Amniotic epithelial cell (primary cell): ENCODE data around the gene CKM.
A peak's percentile ranks its signal among the peaks of the same experiment; 100 is the strongest.
"Not testable (repeated sequence)": the region's sequence is repeated elsewhere in the genome, so short reads cannot be mapped to it uniquely, and the experiment has no call there.

ENCODE experiments used
- DNase-seq: peaks from one replicate; pipeline ENCODE4 v3.0.0-alpha.2; 2010; ENCODE audit warnings: low read depth

Gene CKM

DNA sequence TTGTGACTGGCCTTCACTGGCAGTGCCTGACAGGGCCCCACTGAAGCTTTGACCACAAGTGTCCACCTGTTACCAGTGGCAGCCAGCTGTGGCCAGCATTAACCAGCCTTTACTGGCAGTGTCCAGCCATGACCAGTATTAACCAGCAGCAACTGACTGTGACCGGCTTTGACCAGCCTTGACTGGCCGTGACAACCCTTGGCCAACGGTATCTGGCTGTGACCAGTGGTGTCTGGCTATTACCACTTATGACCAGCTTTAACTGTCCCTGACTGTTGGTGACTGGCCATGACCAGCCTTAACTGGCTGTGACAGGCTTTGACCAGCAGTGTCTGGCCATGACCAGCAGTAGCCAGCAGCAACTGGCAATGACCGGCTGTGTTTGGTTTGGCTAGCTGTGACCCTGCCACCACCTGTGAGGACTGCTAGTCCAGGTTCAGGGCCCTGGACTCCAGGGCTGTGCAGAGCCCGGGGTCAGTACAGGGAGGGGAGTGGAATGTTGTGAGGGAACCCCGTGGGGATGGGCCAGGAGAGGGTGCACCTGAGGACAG lies 32.2 kb downstream of the CKM start:
- DNase-seq, result no peak

DNA sequence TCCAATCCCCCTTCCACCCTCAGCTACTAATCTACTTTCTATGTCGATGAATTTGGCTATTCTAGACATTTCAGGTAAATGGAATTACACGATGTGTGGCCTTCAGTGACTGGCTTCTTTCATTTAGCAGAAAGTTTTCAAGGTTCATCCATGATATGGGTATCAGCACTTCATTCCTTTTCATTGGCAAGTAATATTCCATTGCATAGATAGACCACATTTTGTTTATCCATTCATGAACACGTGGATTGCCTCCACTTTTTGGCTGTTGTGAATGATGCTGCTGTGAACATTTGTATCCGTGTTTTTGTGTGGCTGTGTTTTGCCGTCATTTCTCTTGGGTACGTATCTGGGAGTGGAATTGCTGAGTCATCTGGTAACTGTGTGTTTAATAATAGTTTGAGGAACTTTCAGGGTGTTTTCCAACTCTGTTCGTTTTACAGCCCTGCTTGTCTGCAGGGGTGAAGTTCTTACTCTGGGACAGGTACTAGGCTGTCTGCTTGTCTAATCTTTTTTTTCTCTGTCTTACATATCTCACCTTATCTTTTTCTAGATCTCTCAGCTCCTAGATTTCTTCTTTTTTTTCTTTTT lies 39.1 kb downstream of the CKM start:
- DNase-seq, result no peak

DNA sequence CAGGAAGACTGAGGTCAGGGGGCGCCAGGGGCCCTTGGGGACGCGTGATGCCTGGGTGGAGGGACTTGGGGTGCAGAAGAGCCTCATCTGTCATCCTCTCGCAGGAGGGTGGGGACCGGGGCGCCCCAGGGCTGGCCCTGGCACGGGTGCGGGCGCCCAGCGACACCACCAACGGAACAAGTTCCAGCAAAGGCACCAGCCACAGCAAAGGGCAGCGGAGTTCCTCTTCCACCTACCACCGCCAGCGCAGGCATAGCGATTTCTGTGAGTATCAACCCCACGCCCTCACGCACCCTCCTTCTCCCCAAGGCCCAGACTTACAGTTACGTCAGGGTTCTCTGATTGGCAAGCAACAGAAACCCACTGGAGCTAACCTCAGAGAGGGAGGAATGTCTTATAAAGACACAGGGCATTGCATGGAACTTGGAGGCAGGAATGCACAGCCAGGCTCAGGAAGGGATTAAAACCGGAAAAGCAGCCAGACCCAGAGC lies 42.2 kb downstream of the CKM start:
- DNase-seq, result peak; percentile 91

DNA sequence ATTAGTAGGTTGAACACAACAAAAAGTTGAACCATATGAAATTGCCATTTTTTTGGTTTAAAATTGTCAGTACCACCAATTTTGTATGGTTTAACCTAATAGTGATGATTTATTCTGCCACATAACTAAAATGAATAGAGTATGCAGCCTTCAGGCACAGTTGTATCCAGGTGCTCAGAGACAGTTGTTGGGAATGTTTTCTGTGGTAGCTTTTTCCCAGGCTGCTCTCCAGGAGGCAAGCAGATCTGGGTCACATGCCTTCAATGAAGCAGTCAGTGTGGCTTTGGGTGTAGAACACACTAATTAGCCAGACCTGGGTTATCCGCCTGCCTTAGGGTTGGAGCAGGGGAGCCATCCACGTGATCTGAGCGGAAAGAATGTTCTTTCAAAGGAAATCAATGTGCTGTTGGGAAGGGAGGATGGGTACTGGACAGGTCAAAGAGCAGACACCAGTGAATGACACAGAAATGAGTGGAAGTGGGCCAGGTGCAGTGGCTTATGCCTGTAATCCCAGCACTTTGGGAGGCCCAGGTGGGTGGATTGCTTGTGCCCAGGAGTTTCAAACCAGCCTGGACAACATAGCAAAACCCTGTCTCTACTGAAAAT lies 43.0 kb downstream of the CKM start:
- DNase-seq, result no peak

DNA sequence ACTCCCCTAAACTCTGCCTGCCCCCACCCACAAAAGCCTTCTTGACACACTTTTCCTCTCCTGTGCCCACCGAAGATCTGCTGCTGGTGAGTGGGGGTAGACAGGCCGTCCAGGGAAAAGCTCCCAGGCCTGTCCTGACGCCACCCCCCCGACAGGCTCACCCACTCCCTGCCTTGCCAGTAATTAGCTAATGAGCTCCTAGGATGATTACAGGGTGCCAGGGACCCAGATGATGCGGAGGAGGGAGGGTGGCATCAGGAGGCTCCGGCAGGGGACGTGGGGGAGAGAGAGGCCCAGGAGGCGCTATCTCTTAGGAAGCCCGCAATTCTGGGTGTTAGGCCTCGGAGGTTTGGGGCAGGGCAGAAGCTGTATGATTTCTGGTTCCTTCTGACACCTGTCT lies 44.6 kb downstream of the CKM start:
- DNase-seq, result no peak

DNA sequence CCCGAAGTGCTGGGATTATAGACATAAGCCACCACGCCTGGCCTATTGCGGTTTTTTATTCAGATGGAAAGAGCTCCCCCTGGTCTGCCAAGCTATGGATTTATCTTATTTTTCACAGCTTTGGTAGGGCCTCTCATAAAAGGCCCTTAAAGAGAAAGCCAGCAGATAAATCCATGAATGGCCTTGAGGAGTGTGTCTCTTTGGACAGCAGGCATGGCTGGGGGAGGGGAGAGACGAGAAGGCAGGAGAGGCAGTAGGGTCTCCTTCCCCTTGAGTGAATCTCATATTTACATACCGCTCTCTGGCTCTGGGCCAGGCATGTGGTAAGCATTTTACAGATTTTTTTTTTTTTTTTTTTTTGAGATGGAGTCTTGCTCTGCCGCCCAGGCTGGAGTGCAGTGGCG lies 46.4 kb downstream of the CKM start:
- DNase-seq, result peak; percentile 73

DNA sequence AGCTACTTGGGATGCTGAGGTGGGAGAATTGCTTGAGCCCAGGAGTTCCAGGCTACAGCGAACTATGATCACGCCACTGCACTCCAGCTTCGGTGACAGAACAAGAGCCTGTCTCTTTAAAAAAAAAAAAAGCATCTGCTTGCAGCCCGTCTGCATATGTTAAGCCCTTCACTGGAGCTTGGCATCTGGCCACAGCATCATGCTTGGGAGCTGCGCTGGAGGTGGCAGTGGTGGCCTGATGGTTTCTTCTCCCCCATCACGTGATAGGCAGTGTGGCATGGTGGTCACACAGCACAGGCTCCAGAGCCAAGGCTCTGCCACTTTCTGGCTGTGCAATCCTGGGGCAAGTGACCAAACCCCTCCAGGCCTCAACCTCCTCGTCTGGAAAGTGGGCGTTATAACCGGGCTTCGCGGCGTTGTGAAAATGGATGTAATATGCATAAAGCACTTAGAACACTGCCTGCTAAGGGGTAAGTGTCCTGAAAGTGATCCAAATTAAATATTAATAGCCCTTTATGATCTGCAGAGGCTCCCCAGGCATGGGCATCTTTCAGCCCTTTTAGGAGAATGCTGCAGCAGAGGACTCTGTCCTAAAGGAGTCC lies 47.2 kb downstream of the CKM start:
- DNase-seq, result no peak

DNA sequence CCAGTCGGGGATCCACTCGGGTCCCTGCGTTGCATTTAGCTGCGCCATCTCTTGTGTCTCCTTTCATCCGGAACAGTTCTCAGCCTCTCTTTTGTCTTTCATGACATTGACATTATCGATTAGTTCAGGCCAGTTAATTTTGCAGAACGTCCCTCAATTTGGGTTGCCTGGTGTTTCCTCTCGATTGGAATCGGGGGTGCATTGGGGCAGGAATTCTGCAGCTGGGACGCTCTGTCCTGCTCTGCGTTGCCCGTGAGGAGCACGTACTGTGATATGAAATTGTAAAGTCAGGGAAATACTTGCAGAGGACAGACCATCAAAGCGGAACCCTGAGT lies 49.2 kb downstream of the CKM start:
- no peak for DNase-seq

DNA sequence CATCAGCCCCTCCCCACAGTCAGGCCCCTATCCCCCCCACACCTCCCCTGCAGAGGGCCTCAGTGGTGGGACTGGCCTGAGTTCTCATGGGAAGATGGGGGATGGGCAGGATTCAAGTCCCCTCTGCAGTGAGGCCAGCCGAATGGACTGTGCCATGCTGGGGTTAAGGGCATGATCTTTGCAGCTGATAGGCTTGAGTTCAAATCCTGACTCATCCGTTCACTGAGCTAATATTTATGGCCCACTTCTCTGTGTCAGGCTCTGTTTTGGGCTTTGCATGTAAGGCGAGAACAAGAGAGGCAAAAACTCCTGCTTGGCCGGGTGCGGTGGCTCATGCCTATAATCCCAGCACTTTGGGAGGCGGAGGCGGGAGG lies 51.0 kb downstream of the CKM start:
- no peak for DNase-seq

DNA sequence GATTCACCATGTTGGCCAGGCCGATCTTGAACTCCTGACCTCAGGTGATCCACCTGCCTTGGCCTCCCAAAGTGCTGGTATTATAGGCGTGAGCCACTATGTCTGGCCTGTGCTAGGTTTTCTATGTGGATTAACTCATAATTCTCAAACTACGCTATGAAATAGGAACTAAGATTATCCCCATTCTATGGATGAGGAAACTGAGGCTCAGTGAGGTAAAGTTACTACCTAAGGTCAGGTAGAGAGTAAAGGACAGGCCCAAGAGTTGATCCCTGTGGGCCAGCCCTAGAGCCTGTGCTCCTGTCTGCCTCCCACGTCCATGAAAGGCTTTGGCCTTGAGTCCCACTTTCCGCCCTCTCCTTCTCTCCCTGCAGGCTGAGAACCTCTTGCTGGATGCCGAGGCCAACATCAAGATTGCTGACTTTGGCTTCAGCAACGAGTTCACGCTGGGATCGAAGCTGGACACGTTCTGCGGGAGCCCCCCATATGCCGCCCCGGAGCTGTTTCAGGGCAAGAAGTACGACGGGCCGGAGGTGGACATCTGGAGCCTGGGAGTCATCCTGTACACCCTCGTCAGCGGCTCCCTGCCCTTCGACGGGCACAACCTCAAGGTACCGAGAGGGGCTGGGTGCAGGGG lies 51.5 kb downstream of the CKM start:
- no peak for DNase-seq

DNA sequence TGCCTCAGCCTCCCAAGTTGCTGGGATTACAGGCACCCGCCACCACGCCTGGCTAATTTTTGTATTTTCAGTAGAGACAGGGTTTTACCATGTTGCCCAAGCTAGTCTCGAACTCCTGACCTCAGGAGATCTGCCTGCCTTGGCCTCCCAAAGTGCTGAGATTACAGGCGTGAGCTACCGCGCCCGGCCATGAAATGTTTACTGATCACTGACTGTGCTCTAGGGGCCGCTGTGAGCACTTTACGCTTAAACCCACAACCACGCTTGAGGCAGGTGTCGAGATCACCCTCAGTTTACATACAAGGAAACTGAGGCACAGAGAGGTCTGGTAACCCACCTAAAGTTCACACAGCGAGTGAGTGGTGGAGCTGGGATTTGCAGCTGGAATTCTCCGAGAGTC lies 52.7 kb downstream of the CKM start:
- DNase-seq, result not testable (repeated sequence)

DNA sequence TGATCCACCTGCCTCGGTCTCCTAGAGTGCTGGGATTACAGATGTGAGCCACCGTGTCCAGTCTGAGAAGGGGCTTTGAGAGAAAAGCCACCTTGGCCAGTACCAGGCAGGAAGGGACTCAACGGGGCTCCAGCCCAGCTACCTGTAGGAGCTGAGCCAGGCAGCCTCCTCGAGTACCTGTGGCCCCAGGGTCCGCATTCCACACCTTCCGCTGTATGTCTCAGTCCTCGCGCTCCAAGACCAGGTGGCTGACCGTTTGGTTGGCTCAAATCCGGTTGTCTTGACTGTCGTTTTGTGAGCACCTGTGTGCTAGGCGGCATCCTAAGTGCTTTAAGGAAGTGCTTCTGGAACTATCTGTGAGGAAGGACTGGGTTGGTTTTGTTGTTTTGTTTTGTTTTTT lies 55.4 kb downstream of the CKM start:
- DNase-seq, result no peak

DNA sequence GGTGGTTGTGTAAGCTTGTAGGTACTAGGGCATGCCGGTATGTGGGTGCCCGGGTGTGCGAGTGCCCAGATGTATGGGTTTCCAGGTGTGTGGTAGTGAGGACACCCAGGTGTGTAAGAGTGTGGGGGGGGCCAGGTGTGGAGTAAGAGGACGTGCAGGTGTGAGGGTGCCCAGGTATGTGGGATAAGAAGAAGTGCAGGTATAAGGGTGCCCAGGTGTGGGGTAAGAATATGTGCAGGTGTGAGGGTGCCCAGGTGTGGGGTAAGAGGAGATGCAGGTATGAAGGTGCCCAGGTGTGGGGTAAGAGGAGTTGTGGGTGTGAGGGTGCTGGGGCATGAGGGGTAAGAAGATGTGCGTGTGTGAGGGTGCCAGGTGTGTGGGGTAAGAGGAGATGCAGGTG lies 57.3 kb downstream of the CKM start:
- no peak for DNase-seq

DNA sequence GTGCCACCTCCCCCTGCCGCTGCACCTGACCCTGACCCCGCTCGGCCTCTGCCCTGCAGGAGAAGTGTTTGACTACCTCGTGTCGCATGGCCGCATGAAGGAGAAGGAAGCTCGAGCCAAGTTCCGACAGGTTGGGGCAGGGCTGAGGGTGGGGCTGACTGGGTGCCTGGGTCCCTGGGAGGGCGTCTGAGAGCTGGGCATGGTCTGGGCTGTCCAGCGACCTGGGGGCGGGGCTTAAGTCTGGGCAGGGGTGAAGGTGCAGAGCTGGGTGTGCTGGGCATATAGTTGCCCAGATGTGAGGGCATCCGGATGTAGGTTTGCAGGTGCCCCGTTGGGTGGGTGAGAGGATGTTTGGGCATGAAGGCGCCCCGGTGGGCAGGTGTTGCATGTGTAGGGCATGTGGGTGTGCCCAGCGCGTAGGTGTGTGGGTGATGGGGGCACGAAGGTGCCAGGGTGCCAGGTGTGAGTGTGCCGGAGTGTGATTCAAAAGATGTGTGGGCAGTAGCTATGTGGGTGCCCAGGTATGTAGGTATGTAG lies 57.8 kb downstream of the CKM start:
- DNase-seq, result no peak

DNA sequence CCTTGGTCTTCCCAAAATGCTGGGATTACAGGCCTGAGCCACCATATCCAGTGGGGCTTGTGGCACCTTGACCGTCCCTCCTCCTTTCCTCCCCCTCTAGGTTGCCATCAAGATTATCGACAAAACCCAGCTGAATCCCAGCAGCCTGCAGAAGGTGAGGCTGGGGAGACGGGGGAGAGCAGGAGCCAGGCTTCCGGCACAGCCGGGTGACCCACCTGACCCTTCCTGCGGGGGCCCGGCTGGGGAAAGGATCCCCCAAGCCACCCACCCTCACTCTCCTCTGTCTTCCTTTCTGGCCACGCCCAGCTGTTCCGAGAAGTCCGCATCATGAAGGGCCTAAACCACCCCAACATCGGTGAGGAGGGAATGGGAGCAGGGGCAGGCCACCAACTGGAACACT lies 59.7 kb downstream of the CKM start:
- DNase-seq, result no peak

DNA sequence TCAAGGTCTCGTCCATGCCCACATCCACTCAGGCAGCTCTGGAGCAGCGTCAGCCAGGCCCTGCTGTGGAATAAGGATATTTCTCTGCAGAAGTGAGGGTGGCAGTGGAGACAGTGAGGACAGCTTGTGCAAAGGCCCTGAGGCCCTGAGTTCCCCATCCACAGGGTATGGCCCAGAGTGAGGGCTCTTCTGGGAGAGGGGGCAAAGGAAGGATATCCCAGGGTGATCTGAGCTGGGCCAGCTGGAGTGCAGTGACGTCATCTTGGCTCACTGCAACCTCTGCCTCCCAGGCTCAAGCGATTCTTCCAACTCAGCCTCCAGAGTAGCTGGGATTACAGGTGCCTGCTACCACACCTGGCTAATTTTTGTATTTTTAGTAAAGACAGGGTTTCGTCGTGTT lies 60.1 kb downstream of the CKM start:
- DNase-seq, result no peak

DNA sequence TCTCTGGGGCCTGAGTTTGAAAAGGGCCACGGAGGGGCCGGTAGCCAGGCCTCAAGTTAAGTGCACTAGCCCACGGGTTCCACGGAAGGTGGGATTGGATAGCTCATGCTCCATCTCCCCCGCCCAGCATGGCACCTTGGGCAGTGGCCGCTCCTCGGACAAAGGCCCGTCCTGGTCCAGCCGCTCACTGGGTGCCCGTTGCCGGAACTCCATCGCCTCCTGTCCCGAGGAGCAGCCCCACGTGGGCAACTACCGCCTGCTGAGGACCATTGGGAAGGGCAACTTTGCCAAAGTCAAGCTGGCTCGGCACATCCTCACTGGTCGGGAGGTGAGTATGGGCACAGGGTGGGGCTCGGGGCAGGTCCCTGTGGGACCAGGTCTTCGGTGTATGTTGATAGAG lies 63.8 kb downstream of the CKM start:
- DNase-seq, result no peak

DNA sequence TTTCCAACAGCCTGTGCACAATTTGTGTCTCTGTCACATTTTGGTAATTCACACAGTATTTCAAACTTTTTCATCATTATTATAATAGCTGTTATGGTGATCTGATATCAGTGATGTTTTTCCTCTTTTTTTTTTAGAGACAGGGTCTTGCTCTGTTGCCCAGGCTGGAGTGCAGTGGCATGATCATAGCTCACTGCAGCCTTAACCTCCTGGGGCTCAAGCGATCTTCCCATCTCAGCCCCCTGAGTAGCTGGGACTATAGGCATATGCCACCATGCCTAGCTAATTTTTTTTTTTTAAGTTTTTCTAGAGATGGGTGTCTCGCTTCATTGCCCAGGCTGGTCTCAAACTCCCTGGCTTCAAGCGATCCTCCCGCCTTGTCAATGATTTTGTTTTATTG lies 65.8 kb downstream of the CKM start:
- no peak for DNase-seq
